K562 (cell line): ENCODE measurements around the gene LGALS7. TPM values are rescaled to one million over a fixed set of nuclear protein-coding genes. Genes with fewer than 3 reads are reported as not detected.

Experiments
- ADNP ChIP-seq: fragments of 200-800 bp; sonication (Bioruptor generic); IDR thresholded peaks from 2 replicates; pipeline ENCODE4 v1.6.1; 2016; ENCODE audit warnings: missing genetic modification characterization, missing compliant biosample characterization
- ATF3 ChIP-seq, 2 experiments: fragments of 450-650 bp in 1 of 2; sonication (generic) in 1 of 2; formaldehyde crosslinking in 1 of 2; IDR thresholded peaks in 1 of 2; conservative IDR thresholded peaks in 1 of 2; 2 replicates each; pipeline versions ENCODE4 v1.6.1 to v1.8.1; 2016 to 2023; ENCODE audit warnings: mild to moderate bottlenecking in 2 of 2, moderate library complexity in 2 of 2, inconsistent platforms in 1 of 2, missing genetic modification reagents in 1 of 2
- BCOR ChIP-seq: fragments of 450-650 bp; IDR thresholded peaks from 2 replicates; pipeline ENCODE4 v1.6.1; 2016
- CEBPB ChIP-seq: fragments of 450-650 bp; IDR thresholded peaks from 2 replicates; pipeline ENCODE4 v1.6.1; 2016; ENCODE audit warnings: missing genetic modification characterization, missing compliant biosample characterization
- CHD7 ChIP-seq: fragments of 200-600 bp; sonication (generic); IDR thresholded peaks from one replicate; pipeline ENCODE4 v1.6.1; 2012; ENCODE audit warnings: mild to moderate bottlenecking, low read depth, low read length, inconsistent platforms
- CXXC5 ChIP-seq: fragments of 250-450 bp; sonication (Bioruptor Pico); IDR thresholded peaks from 2 replicates; pipeline ENCODE4 v1.8.0; 2022; ENCODE audit warnings: inconsistent platforms, mild to moderate bottlenecking, moderate library complexity
- FOSL1 ChIP-seq: fragments of 200-800 bp; sonication (Bioruptor generic); conservative IDR thresholded peaks from 2 replicates; pipeline ENCODE4 v1.6.1; 2016; ENCODE audit warnings: missing genetic modification characterization, missing compliant biosample characterization
- JUND ChIP-seq, 2 experiments: IDR thresholded peaks; 2 replicates in 1 of 2; 3 replicates in 1 of 2; pipeline ENCODE4 v1.6.1; 2011; ENCODE audit warnings: borderline replicate concordance in 2 of 2, low read depth in 2 of 2, low read length in 2 of 2, improper control_type of control experiment in 1 of 2, missing biosample characterization in 1 of 2, missing genetic modification characterization in 1 of 2, missing genetic modification reagents in 1 of 2
- L3MBTL2 ChIP-seq: fragments of 450-650 bp; IDR thresholded peaks from 2 replicates; pipeline ENCODE4 v1.6.1; 2016; ENCODE audit warnings: mild to moderate bottlenecking, moderate library complexity
- MCM7 ChIP-seq, 2 experiments: fragments of 450-650 bp; IDR thresholded peaks; 2 replicates each; pipeline ENCODE4 v1.6.1; 2016 to 2018
- SMAD4 ChIP-seq: fragments of 250-450 bp; sonication (Bioruptor Pico); conservative IDR thresholded peaks from 2 replicates; pipeline ENCODE4 v1.8.0; 2021; ENCODE audit warnings: inconsistent platforms, mild to moderate bottlenecking, moderate library complexity
- SMARCA4 ChIP-seq: fragments of 450-650 bp; IDR thresholded peaks from 2 replicates; pipeline ENCODE4 v1.6.1; 2016
- SMARCC2 ChIP-seq: fragments of 450-650 bp; IDR thresholded peaks from 2 replicates; pipeline ENCODE4 v1.6.1; 2017; ENCODE audit warnings: antibody characterized with exemption, moderate library complexity, mild to moderate bottlenecking, low read depth
- SMARCE1 ChIP-seq: fragments of 450-650 bp; IDR thresholded peaks from 2 replicates; pipeline ENCODE4 v1.7.1; 2016; ENCODE audit warnings: mild to moderate bottlenecking
- SRSF1 ChIP-seq: fragments of 200-400 bp; formaldehyde crosslinking; IDR thresholded peaks from 2 replicates; pipeline ENCODE4 v1.6.1; 2017; ENCODE audit warnings: mild to moderate bottlenecking, low read depth, low read length, moderate library complexity
- TRIM24 ChIP-seq, 2 experiments: fragments of 450-650 bp; IDR thresholded peaks; 2 replicates each; pipeline ENCODE4 v1.6.1; 2016
- ZNF311 ChIP-seq: fragments of 250-450 bp; sonication (Bioruptor Pico); IDR thresholded peaks from 2 replicates; pipeline ENCODE4 v1.4.0; 2020; ENCODE audit warnings: mild to moderate bottlenecking, moderate library complexity
- ZNF584 ChIP-seq: fragments of 200-800 bp; sonication (Bioruptor generic); IDR thresholded peaks from 2 replicates; pipeline ENCODE4 v1.6.1; 2016; ENCODE audit warnings: low read depth, mild to moderate bottlenecking, missing genetic modification characterization, missing compliant biosample characterization
- polyA plus RNA-seq, 8 experiments: library from polyadenylated mRNA; depleted of rRNA in 4 of 8; stranded (reverse) in 5 of 8; unstranded in 3 of 8; fragments of >200 nt; fragmentation: Nextera tagmentation in 2 of 8; fragmentation: Illumina TruSeq in 1 of 8; extraction: Ambion mirVana in 2 of 8; extraction: Trizol in 1 of 8; gene quantifications; 2 replicates each; pipeline versions ENCODE4 v1.2.1 to v1.2.3, GENCODE V29; 2011 to 2014; ENCODE audit warnings: inconsistent platforms in 1 of 8, missing spikeins in 1 of 8
- total RNA-seq, 7 experiments: library from RNA; depleted of rRNA in 6 of 7; stranded (reverse); fragments of >200 nt in 6 of 7; fragmentation: Illumina TruSeq in 2 of 7; extraction: Trizol in 2 of 7; gene quantifications; 2 replicates each; pipeline versions ENCODE4 v1.2.1 to v1.2.3, GENCODE V29; 2011 to 2021; ENCODE audit warnings: low replicate concordance in 1 of 7

Gene LGALS7
- total and polyA plus RNA-seq, 9 of the 15 experiments (the other 6 are each of a cell fraction or from before 2014, with no cell fraction given) = not detected

GRCh38 chr19:38784224-38784623 lies 10.9 kb upstream of the LGALS7 start (continued):
- TF ChIP-seq CHD7 = no peak
- no peak for TF ChIP-seq SRSF1
- no peak for TF ChIP-seq ZNF311 (CRISPR knock-in tag)
- TF ChIP-seq MCM7 (IDR thresholded peaks at IDR 0.05) = no peak
- TF ChIP-seq ATF3 (IDR thresholded peaks at IDR 0.05) = peak; percentile 56
- no peak for TF ChIP-seq ATF3 (CRISPR knock-in tag; conservative IDR thresholded peaks at IDR 0.05)
- peak; percentile 94 for TF ChIP-seq FOSL1
- TF ChIP-seq SMARCA4 = peak; percentile 72
- peak; percentile 75 for TF ChIP-seq CXXC5 (CRISPR knock-in tag)
- TF ChIP-seq BCOR = peak; percentile 46; the same call in 1 of the 2 replicates
- TF ChIP-seq TRIM24 (IDR thresholded peaks at IDR 0.05) = peak in 1 of 2 experiments; percentile 57; a peak in 1 of 4 replicates
- peak; percentile 29; the same call in 1 of the 2 replicates for TF ChIP-seq SMARCC2
- no peak for TF ChIP-seq SMAD4
- TF ChIP-seq SMARCE1 = peak; percentile 84
- peak; percentile 90 for TF ChIP-seq ADNP (tag)
- TF ChIP-seq L3MBTL2 = no peak
- TF ChIP-seq ZNF584 (CRISPR knock-in tag) = no peak
- TF ChIP-seq CEBPB (tag) = peak; percentile 25; the same call in 1 of the 2 replicates
- TF ChIP-seq JUND (IDR thresholded peaks at IDR 0.05; ENCODE audit: borderline replicate concordance, low read depth, low read length) = peak; percentile 85
- peak; percentile 63; the same call in 1 of the 3 replicates for TF ChIP-seq JUND (tag; IDR thresholded peaks at IDR 0.05; ENCODE audit: borderline replicate concordance, low read depth, low read length)
